GM18858 (cell line): ENCODE results near the gene GNG7.
"Not testable (repeated sequence)": the region's sequence is repeated elsewhere in the genome, so short reads cannot be mapped to it uniquely, and the experiment has no call there.

ENCODE experiments used
- ATAC-seq: cut with Tn5 transposase; IDR thresholded peaks from one replicate; pipeline ENCODE4 v1.9.1; 2021; ENCODE audit not compliant: unreplicated experiment

Gene GNG7

DNA sequence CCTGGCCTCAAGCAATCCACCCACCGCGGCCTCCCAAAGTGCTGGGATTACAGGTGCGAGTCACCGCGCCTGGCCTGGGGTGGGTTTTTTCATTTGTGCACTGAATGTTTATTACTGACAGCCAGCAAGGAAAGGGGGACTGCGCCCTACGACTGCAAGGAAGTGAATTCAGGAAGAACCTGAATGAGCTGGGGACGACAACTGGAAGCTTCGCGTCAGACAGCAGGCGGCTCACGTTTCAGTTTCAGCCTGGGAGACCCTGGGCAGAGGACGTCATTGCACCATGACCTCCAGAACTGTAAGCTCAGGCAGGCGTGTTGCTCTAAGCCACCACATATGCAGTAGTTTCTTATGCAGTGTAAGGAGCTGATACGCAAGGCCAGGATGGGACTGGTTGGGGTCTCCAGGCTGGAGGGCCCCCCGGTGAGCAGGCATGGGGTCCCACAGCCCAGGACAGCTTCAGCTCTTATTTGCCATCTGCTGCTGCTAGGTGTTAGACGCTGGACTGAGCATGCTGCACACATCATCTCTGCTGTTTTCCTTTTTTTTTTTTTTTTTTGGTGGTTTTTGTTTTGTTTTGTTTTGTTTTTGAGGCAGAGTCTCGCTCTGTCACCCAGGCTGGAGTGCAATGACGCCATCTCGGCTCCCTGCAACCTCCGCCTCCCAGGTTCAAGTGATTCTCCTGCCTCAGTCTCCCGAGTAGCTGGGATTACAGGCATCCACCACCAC, 160.0 kb downstream of the GNG7 start:
- no peak for ATAC-seq

DNA sequence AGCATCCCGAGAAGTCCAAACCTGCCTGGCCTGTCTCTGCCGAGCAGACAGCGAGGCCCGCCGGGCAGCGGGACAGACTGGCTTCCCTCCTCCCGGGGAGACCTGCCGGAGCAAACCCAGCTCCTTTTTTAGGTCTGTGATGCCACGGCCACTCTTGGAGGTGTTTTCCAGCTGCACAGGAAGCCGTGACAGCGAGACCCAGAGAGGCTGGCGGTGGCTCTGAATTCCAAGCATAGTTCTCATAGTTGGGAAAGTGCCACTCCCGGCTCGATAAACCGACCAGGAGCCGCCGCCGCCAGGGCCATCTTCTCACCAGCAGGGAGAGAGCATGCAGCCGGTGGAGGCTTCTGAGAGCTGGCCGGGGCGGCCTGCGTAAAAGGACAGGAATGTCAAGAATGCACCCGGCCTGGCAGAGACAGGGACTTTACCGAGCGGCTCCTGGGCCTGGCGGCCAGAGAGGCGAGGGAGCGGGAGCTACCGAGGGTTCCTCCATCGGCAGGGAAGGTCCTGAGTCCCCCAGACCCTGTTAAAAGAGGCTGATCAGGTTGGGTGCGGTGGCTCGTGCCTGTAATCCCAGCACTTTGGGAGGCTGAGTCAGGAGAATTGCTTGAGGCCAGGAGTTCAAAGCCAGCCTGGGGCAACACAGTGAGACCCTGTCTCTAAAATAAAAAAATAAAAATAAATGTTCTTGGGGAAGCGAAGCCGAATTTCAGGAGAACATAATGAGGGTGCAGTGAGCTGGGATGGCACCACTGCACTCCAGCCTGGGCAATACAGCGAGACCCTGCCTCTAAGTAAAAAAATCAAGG, 161.6 kb downstream of the GNG7 start:
- no peak for ATAC-seq

DNA sequence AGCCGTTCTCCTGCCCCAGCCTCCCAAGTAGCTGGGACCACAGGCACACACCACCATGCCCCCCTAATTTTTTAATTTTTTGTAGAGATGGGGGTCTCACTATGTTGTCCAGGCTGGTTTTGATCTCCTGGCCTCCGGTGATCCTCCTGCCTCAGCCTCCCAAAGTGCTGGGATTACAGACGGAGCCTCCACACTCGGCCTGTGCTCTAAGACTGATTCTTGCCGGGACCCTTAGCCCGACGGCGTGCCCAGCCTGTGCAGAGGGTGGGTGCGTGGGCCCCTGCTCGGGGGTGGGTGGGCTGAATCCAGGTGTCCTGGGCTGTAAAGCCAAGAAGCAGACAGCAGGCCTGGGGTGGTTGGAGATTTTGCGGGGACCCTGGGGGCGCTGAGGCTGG, 162.2 kb downstream of the GNG7 start:
- ATAC-seq = no peak

DNA sequence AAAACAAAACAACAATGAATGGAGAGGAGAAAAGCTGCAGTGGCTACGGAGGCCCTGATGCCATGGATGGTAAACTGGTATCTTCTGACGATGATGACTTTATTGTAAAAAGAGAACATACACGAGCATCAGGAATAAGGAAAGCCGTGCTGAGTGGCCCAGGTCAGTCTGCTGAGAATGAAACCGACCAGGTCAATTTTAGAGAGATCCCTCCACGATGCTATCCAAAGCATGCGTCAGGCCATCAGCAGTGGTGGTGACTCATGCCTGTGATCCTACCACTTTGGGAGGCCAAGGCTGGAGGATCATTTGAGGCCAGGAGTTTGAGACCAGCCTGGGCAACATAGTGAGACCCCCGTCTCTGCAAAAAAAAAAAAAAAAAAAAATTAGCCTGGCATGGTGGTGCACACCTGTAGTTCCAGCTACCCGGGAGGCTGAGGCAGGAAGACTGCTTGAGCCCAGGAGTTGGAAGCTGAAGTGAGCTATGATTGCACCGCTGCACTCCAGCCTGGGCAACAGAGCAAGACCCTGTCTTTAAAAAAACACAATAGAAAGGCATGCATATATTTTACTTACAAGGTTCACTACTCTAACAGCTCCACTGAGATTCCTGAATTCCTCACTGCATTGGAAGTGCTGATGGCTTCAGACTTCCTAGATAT, 164.3 kb downstream of the GNG7 start:
- no peak for ATAC-seq

DNA sequence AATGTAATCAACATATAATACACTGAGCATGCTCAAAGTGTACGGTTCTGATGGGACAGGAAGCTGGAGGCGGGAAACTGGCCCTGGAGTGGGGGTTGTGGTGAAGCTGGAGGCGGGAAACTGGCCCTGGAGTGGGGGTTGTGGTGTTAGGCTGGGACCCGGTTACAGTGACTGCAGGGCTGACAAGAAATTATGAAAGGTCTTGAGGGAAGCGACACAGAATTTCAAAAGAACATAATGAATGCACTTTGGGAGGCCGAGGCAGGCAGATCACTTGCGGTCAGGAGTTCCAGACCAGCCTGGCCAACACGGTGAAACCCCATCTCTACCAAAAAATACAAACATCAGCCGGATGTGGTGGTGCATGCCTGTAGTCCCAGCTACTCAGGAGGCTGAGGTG, 164.9 kb downstream of the GNG7 start:
- not testable (repeated sequence) for ATAC-seq

DNA sequence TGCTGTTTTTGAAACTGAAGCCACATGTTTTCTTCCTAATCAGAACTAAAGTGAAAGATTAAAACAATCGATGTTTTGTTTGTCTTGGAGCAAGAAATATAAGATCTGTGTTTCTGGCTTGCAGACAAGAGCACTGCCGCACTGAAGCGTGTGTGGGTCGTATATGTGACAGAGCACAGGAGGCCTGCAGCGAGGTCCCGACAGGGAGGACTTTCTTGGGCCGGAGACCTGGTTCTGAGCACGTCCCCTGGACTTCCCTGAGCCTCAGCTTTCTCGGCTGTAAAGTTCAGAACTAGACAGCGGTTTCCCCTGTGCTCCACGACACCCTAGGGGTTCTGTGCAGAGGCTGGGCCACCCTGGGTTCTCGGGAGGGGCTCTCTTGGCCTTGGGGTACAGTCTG, 166.0 kb downstream of the GNG7 start:
- ATAC-seq = no peak

DNA sequence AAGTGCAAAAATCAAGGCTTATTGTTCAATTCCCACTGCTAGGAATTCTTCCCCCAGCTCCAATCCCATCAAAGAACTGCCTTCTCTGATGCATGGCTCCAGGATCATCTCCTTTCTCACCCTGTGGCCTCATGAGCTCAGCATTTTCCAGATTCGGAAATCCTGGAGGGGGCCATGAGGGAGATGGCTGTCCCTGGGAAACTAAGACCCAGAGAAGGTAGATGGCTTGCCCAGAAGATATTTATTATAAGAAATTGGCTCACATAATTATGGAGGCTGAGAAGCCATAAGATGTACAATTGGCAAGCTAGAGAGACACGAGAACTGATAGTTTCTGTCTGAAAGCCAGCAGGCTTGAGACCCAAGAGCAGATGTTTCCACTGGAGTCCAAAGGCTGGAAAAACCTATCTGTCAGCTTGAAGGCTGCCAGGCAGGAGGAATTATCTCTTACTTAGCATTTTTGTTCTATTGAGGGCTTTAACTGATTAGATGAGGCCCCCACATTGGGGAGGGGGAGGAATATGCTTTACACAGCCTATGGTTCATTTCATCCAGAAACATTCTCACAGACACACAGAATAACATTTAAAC, 168.0 kb downstream of the GNG7 start:
- ATAC-seq = no peak

DNA sequence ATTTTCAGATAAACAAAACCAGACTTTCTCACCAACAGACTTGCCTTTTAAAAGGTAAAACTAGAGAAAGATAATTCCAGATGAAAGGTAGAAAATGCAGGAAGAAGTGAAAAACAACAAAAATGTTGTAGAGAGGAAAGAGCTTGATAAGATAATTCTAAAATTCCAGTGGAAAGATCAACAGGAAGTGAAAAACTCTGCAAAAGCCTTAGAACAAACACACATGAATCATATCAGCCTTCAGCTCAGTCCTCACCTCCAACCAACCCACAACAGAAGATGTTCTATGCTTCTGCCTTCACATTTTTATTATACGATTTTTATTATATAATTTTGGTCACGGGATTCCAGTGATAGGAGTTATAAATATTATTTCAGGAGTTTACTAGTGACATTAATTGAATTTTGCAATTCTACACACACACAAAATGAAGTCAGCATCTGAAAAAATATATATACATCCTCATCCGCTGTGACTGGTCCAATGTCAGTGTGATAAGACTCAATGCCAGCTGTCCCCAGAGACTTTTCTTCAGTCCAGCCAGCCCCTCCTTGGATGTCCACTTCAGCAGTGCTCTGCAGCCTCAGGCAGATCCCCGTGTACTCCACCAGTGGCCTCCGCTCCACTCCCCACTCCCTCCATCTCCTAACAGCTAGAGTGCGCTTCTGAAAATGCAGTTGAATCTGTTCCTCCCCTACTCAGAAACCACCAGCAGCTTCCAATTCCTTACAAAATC, 168.6 kb downstream of the GNG7 start:
- ATAC-seq = no peak

DNA sequence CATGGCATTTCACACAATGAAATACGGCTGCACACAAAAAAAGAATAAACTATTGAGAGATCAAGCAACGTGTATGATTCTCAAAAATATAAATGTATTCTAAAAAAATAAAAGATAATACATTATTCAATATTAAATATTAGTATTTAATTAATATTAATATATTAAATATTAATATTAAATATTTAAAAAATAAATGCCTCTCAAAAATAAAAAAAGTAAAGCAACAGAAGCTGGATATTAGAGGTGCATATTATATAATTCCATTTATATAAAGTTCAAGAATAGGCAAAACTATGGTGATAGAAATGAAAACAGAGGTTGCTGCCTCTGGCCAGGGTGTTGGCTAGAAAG, 169.4 kb downstream of the GNG7 start:
- ATAC-seq = no peak

DNA sequence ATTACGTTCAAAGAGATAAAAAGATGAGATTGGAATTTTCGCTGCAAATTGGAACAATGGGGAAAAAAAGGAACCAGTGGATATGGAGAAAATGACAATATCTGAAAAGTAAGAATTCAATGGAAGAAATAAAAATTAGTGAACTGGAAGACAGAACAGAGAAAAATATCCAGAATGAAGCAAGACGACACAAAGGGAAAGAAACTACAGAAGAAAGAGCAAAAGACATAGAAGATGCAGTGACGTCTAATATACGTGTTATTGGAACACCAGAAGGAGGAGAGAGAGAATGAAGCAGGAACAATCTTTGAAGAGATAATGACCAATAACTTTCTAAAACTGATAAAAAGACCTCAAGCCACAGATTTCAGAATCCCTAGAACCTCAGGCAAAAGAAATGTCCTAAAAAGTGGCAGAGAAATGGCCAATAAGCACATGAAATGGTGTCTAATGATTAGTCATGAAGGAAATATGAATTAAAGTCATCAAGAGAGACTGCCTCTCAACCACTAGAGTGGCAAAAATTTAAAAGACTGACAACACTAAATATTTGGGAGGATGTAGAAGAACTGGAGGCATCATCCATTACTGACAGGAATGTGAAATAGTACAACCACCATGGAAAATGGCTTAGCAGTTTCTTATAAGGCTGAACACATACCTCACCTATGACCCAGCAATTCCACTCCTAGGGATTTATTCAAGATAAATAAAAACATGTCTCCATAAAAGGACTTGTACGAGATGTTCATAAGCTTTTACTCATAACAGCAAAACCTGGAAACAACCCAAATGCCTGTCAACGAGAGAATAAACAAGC, 170.0 kb downstream of the GNG7 start:
- no peak for ATAC-seq

DNA sequence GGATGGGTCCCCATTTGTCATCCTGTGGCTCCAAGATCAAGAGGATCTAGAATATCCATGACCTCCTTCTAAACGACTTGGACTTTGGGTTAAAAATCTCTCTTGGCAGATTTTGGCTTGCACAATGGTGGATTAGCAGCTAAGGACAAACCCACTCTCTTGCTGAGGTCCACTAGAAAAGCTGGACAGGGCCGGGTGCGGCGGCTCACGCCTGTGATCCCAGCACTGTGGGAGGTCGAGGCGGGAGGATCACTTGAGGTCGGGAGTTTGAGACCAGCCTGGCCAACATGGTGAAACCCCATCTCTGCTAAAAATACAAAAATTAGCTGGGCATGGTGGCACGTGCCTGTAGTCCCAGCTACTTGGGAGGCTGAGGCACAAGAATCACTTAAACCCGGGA, 172.6 kb downstream of the GNG7 start:
- not testable (repeated sequence) for ATAC-seq

DNA sequence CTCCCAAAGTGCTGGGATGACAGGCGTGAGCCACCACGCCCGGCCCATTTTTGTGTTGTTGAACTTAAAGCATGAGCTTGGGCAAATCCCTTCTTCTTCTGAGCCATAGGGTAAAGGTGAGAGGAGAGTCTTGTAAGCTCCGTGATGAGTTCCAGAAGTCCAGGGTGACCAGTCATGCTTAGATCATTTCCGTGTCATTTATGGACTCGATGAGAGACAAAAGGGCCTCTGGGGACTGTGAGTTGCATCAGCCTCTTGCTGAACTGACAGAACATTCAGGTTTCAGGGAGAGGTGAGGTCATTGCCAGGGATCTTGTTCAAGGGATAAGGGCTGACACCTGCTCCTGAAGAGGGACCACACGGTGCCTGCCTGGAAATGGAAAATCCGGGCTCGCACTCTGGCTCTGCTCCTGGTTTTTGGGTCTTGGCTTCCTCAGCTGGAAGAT, 173.0 kb downstream of the GNG7 start:
- ATAC-seq = no peak

DNA sequence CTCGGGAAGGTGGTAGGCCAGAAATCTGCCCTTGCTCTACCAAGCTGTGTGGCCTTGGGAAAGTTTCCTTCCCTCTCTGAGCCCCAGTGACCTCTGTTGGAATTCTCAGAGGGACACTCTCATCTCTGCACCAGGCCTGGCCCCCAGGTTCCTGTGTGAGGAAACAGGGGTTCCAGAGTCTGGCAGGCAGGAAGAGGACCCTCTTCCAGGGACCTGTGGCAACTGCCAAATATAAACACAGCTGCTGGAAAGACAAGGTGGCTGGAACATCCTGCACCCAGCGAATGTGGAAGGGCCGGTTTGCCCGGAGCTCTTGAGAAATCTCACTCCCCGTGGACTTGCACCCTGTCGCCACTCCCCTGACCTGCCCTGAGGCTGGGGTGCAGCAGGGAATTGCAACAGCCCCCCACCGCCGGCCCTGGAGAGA, 173.8 kb downstream of the GNG7 start:
- no peak for ATAC-seq

DNA sequence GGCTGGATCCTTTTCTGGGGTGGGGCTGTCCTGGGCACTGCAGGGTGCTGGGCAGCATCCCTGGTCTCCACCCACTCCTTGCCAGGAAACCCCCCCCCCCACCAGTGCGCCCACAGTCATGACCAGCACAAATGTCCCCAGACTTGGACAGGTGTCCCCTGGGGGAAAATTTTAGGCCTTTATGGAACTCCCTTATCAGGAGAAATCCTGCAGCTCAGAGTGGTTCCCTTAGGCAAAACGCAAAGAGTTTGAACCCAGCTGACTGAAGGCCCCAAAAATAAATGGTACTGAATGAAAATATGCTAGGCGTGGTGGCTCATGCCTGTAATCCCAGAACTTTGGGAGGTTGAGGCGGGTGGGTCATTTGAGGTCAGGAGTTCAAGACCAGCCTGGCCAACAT, 174.8 kb downstream of the GNG7 start:
- no peak for ATAC-seq

DNA sequence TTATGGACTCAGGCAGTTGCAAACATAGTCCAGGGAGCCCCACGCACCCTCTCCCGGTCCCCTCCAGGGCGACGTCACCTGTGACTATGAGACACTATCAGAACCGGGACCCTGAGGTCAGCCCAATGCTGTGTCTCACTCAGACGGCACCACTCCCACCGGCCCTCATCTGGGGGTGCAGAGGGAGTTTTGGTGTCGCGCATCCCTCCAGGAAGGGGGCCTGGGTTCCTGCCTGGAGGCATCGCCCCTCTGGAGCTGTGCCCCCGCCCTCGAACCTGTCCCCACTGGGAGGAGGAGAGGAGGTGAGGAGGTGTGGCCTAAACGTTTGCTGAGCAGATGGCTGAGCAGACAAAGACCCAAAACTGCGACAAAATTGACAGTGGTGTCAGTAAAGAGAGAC, 175.3 kb downstream of the GNG7 start:
- ATAC-seq = no peak

DNA sequence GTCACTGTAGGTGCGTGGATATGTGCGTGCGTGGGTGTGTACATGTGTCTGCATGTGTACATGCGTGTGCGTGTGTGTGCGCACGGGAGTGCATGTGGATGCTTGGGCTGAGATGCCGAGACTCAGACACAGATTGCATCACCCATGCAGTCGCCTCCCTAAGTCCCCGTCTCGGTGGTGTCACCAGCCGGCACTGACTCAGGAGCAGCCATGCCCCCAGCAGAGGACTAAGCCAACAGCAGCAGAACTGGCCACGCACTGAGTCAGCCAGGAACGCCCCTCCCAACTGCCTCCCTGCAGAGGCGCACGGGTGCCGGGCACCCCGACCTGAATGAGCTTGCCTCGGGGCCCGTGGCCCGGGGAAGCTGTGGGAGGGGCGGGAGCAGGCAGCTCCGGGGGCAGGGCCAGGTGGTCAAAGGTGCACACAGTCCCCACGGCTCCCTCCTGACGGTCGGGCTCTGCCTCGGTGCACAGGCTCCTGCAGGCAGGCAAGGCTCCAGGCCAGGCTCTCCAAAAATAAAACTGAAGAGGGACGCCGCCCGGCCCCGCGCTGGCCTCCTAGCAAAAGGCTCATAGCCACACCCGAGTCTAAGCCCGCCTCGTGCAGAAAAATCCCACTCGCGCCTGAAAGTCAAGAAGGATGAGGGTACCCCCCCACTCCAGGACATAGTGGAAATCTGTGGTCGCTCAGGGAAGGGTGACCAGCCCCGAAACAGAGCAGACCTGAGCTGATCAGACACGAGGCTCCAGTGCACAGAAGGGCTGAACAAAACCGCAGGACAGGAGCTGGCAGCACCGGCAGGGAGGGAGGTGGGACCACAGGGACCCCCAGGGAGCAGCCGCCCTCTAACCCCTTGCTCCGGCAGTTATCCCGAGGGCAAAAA, 177.4 kb downstream of the GNG7 start:
- ATAC-seq = no peak

DNA sequence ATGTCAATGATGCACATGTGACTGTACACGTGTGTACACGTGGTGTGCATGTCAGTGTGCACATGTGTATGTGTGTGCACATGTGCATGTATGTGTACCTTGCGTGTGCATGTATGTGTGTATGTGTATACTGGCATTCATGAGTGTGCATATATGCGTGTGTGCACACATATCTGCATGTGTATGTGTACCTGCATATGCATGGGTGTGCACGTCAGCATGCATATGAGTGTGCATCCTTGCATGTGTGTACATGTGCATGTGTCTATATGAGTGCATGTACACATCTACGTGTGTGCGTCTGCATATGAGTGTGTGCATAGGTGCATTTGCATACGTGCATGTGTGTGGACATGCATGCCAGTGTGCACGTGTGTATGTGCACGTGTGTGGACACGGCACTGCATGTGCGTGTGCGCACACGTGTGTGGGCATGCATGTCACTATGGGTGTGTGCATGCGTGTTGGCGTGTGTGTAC, 178.1 kb downstream of the GNG7 start:
- no peak for ATAC-seq

DNA sequence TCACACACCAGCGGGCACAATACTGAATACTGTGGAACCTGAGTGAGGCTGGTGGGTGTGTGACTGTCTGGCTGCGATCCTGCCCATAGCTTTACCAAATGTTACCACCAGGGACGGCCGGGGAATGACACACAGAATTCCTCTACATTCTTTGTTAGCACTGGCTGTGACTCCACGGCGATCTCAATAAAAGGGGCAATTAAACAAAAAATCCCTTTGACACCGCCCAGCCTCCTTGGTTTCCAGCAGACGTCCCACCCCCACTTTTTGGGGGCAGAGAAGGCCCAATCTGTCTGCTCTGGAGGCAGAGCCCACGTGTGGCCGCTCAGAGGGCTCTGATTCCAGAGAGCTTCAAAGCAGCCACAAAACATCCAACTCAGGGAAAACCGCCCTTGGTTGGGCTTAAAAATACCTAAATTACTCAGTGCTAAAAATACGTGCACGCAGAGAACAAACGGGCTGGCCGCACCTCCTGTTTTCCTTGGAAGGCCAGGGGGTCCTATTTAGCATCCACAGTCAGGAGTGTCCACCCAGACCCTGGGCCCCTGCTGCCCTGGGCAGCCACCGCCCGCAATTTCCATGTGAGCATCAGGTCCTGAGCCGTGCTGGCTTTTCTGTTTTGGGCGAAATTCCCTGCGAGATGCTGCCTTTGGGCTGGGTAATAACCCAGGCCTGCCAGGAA, 178.7 kb downstream of the GNG7 start:
- no peak for ATAC-seq
